Daoy (cell line): Measurements from ENCODE around the gene RFX2. TPM values are rescaled to one million over a fixed set of nuclear protein-coding genes. Genes with fewer than 3 reads are reported as not detected.
"Not testable (repeated sequence)": the region's sequence is repeated elsewhere in the genome, so short reads cannot be mapped to it uniquely, and the experiment has no call there.

ENCODE experiments used
- DNase-seq: peaks from one replicate; pipeline ENCODE4 v3.0.0-alpha.2; 2015; ENCODE audit warnings: low read depth
- total RNA-seq: library from RNA; depleted of rRNA; stranded (reverse); fragments of >200 nt; shearing (Covaris generic); gene quantifications from 2 replicates; pipeline ENCODE4 v1.2.3, GENCODE V29; 2014

RFX2 gene
- total RNA-seq, 1 experiment from 2014 or later: 11.1 TPM

DNA sequence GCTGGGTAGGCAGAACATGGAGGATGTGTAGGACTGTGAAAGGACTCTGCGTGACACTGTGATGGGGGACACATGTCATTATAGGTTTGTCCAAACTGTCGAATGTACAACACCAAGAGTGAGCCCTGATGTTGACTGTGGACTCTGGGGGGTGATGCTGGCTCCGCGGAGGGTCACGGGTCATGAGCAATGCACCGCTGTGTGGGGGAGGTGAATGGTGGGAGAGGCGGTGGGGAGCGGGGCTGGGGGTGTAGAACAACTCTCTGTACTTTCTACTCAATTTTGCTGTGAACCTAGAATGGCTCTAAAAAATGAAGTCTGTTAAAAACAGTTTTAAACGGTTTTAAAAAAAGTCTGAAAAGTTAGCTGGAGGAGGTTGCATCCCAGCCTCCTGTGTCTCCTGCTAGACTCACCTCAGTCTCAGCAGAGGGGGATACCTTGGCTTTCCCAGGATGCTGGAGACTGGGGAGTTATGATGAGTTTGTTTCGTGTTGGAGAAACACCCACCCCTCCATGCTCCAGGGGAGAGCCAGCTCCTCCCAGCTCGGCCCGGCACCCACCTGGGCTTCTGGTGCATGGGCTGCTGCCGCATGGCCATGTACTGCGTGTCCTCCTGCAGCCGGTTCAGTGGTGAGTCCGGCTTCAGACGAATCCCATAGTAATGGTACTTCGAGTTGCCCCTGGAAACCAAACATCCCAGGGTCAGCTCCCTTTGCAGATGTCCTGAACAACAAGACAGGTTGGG, 97.7 kb downstream of the RFX2 start:
- no peak for DNase-seq

DNA sequence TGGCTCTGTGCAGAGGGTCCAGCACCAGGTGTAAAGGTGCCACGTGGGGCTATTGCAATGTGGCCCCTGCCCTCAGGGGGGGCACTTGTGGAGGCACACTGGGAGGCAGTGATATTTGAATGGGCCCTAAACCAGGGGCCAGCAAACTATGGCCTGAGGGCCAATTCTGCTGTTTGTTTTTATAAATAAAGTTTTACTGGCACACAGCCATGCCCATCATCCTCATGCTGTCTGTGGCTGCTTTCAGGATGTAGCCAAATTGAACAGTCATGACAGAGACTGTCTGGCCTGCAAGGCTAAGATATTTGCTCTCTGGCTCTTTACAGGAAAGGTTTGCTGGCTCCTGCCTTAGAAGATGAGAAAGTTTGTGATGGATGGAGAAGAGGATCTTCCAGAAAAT, 98.5 kb downstream of the RFX2 start:
- DNase-seq: no peak

DNA sequence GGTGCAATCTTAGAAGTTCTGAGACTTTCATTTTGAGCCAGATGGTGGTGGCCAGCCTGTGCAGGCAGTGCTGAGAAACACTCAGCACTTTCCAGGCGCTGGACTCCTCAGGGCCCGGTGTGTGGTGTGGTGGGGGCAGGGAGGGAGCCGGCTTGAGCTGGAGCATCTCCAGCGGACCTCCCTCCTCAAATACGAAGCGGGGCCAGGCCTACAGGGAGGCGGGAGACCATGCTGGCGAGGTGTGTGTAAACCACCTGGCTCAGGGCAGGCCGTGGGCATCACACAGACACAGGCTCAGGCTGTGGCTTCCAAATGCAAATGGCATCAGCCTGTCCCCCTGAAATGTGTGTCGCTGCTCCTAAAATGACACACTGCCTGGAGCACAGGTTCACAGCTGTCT, 99.1 kb downstream of the RFX2 start:
- no peak for DNase-seq

DNA sequence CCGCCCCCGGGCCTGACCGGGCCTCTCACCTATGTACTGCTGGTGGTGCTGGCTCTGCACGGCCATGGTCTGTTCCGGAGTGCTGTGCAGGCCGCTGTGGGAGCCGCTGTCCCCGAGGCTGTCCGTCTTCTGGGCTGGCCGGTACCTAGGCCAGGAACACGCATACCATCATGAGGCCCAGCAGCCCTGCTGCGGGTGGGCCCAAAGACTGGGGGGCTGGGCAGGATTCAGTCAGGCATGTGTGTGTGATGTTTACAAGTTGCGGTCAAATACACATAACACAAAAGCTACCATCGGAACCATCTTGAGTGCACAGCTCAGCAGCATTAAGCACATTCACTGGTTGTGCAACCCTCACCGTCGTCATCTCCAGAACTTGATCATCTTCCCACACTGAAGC, 100.2 kb downstream of the RFX2 start:
- no peak for DNase-seq

DNA sequence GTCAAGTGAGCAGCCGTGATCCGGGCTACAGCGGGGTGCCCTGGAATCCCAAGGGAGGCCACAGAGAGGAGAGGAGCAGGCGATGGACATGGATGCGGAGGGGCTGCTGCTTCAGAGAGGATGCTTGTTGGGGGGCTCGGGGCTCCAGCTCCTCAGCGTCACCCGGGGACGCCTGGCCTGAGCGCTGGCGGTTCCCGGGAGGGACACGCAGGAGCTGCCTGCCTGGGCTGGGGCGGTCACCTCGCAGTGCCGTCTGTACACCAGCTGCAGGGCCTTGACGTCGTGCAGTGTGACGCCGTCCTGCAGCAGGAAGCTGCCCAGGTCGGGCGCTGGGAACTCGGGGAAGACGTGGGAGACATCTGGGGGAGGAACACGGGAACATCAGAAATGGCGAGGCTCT, 102.4 kb downstream of the RFX2 start:
- no peak for DNase-seq

DNA sequence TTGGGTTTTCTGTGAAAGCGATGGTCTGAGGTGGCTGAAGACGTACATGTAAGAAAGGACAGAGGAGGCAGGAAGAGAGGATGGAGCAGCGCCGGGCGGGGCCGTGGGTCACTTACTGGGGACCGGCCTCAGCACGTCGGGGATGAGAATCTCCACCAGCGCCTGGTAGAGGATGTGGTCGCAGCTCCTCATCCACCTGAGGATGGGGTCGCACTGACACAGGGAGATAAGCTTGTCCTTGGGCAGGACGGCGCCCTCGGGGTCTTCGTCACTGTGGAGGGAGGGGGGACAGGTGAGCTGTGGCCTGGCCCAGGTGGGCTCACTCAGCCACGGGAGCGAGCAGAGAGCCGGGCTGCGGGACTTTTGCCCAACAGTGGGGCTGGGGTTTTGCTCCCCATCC, 103.4 kb downstream of the RFX2 start:
- no peak for DNase-seq

DNA sequence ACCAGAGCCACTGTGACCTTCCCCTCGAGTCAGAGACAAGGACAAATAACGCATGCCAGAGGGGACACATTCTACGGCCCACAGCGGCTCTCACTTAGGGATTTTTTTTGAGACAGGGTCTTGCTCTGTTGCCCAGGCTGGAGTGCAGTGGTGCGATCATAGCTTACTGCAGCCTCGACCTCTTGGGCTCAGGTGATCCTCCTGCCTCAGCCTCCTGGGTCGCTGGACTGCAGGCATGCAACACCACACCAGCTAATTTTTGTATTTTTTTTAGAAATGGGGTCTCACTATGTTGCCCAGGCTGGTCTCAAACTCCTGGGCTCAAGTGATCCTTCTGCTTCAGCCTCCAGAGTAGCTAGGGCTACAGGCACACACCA, 104.2 kb downstream of the RFX2 start:
- not testable (repeated sequence) for DNase-seq

DNA sequence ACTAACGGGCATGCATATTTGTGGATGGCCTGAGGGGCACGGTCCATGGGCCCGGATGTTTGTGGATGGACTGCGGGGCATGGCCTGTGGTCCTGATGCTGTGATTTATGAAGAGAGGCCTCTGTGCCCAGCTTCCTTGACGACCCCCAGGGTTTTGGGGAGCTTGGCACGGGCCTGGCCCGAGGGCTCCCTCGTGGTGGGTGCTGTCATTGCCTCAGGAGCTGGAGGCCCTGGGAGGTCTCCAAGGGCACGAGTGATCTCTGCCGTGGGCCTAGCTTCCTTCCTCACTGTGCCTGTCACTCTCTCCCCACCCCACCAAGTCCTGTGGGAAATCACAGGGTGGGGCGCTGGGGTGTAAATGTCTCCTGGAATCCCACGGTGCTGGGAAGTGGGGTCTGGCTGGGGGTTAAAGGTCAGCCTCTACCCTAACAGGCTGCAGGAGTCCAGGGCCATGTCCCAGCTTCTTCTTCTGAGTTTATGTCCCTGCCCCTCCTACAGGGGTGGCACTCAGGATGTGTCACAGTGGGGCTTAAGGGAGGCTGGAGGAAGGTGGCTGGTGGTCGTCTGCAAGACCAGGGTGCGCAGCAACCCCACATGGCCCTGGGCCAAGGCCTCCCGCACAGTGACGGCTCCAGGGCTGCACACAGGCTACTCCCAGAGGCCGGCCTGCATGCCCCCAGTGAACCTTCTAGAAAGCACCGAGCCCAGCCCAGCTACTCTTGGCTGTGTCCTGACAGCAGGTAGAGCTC, 104.8 kb downstream of the RFX2 start:
- DNase-seq: no peak

DNA sequence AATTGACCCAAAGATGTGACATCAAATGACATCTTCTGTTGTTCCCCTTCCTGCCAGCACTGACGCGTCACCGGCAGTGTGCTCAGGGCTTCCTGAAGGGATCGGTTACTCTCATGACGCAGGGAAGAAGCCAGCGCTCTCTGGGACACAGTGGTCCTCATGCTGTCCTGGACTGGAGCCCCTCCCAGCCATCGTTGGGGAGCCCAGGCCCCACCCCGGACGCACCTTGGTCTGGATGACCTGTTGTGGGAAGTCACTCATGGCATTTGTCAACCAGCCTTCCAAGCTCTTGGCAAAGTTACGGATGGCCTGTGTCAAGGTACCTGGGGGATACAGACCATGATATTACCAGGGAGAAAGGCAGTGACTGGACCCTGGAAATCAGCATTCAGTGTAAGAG, 106.3 kb downstream of the RFX2 start:
- no peak for DNase-seq

DNA sequence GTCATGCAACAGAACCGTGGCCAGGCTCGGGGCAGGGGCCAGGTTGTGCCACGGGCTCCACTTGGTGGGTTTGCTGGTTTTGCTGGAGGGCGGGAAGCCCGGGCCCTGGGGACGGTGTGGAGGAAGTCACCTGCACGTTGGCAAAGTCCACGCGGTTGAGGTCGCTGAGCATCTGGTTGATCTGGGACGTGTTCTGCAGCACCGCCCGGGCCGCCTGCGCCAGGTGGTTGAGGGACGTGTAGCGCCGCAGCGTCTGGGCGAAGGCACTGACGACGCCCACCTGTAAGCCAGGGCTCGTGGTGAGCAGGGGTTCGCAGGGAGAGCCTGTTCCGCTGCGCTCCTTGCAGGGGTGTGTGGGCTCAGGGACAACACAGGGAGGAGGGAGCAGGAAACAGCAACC, 107.7 kb downstream of the RFX2 start:
- DNase-seq: no peak

DNA sequence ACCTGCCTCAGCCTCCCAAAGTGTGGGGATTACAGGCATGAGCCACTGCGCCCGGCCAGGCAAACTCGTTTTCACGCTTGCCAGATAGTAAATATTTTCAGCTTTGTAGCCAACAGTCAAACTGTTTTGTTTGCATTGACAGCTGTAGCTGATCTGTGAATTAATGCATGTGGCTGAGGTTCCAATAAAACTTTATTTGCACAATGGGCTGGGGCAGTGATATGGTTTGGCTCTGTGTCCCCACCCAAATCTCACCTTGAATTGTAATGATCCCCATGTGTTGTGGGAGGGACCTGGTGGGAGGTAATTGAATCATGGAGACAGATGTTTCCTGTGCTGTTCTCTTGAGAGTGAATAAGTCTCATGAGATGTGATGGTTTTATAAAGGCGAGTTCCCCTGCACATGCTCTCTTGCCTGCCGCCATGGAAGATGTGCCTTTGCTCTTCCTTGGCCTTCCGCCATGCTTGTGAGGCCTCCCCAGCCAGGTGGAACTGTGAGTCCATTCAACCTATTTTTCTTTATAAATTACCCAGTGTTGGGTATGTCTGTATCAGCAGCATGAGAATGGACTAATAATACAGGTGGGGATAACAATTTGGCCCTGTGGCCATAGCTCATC, 110.0 kb downstream of the RFX2 start:
- DNase-seq: no peak

DNA sequence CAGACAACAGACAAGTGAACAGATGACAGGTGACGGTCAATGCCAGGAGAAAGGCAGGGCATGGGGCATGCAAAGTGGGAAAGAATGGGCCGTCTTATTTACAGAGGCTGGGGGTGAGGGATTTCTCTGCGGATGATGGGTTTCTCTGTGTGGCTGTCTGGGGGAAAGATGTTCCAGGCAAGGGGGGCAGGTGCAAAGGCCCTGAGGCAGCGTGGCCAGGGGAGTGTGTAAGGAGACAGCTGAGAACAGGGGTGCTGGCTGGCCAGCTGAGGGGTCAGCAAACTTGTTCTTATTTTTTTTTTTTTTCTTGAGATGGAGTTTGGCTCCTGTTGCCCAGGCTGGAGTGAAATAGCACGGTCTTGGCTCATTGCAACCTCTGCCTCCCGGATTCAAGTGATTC, 110.6 kb downstream of the RFX2 start:
- no peak for DNase-seq

DNA sequence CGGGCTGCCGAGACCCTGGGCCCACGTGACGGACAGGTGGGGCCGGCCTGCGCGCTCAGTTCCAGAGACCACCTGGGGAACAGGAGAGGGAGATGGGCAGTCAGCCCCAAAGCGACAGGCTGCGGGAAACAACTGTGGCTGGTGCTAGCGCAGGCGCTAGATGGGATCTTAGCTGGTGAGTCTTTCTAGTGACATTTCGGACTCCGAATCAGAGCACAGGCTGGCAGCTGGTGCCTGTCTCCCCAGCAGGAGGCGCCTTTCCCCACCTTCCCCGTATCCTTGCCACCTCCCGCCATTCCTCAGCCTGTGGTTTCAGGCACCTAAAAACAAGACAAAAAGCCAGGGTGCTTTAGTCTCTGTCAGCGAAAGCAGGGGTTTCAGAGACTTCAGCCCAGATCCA, 112.9 kb downstream of the RFX2 start:
- no peak for DNase-seq

DNA sequence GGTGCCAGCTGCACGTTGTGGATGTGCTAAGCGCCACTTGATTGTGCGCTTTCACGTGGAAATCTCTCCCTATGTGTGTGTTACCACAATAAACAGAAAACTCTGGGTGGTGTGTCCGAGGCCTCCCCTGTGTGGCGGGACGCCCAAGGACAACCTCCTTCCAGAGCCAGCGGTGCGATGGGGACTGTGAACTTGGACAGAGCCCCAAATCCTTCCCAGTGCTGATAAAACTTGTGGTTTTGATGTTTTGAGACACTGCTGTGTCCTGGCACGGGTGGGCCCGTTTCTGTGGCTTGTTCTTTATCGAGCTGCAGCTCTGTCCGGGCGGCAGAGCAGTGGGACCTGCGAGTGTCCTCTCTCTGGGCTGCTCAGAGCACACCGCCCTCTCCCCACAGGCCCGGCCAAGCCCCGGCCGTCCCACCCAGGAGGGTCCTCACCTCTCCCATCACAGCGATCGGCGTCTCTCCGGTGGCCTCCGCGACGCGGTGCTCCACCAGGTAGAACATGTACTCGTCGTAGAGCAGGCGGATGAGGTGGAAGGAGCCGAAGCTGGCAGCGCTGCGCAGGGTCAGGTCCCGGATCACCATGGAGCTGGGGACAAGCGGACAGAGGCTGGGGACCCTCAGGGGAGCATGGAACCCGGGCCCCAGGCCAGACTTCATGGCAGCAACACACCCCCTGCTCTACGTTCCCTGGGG, 113.5 kb downstream of the RFX2 start:
- DNase-seq: no peak

DNA sequence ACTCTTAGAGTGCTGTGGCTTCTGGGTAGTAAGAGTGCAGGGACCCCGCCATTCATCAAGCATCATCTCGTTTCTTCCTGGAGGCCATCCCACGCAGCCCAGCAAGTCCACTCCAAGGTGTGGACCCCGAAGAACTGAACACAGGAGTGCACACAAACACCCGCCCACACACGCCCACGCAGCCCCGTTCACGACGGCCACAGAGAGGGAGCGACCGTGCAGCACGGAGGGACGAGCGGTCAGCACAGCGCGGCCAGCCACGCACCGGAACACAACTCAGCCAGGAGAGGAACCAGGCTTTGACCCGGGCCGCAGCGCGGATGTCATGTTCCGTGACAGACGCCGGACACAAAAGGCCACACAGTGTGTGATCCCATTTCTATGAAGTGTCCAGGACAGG, 114.2 kb downstream of the RFX2 start:
- DNase-seq: no peak

DNA sequence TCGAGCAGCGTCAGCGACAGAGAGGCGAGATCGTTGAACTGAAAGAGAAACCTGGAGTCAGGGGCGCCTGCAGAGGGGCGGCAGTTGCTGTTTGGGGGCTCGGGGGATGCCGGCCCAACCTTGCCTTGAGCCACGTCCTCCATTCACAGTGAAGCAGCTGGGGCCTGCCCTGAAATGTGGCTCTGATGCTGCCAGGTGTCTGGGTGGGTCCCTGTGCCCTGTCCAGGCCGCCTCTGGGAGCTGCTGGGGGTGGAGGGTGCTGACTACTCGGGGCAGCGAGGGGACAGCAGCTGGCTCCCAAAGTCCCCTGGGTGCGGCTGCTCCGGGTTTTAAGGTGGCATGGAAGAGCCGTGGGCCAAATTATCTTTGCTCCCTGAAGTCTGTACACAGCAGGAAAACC, 114.7 kb downstream of the RFX2 start:
- DNase-seq: no peak

DNA sequence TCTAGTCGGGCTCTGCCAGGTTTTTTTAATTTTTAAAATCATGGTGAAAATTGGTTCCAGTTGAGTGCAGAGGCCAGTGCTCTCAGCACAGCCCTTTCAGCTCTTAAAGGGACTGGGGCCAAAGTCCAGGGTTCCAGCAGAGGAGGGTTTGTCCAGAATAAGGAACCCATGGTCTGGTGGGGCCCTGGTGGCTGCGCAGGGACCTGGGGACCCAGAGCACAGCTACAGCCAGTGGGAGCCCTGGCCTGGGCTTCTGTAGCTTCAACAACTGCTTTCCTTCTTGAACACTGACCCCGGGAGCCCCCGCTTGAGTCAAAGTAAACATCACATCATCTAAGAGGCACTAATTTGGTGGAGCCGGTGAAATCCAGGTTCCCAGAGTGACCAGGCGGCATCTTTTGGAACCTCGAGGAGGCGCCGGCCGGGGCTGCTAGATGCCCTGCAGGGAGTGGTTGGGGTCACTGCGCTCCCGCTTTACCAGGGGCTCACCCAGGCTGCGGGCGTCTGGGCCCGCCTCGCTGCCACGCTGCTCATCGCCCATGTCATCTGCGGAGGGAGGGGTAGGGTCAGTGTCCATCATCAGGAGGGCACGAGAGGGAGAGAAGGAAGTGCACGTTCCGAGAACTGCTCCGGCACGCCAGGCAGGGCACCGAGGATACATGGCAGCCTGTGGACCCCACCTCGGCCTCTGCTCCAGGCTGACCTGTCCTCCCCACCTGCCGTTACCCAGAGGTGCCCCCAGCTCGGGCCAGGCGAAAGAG, 115.7 kb downstream of the RFX2 start:
- no peak for DNase-seq

DNA sequence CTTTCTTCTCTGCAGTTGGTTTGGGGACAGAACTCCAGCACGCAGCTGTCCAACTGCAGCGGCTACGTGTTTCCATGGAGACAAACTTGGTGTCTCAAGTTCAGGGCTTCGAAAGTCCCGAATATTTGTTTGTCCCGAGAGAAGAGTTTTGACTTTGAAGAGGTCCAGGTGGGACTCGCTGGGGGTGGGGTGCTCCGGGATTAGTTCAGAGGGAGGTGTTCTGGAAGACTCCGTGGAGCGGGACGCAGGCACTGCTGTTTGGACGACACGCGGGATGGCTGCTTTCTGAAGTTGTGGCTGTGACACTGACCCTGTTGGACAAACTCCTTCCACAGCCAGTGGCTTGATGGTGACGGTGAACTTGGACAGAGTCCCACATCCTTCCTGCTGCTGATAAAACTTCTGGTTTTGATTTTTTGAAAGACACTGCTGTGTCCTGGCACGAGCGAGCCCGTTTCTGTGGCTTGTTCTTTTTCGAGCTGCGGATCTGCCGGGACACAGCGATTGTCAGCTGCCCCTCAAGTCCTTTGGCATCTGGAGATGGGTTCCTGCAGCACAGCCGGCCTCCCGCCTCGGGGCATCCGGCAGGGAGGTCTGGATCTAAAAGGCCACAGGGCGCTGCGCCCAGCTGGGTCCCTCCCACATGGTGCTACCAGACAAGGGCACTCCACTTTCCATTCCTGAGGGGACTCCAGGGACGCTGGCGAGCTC, 116.5 kb downstream of the RFX2 start:
- no peak for DNase-seq

DNA sequence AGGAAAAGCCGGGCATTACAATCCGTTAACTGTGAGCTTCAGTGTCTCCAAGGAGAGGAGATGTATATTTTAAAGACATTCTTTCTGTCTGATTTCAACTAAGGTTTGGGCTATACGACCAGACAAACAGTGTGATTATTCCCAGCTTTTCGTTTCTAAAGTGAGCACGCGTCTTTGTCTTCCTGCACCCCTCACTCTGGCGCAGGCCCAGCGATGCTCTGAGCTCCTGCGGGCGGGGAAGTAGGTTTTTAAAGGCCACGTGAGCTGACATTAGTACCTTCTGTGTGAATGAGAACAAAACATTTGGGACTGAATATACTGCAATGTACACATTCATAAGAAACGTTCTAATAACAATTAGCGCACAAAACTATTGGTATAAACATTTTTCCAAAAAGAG, 117.1 kb downstream of the RFX2 start:
- DNase-seq: no peak

DNA sequence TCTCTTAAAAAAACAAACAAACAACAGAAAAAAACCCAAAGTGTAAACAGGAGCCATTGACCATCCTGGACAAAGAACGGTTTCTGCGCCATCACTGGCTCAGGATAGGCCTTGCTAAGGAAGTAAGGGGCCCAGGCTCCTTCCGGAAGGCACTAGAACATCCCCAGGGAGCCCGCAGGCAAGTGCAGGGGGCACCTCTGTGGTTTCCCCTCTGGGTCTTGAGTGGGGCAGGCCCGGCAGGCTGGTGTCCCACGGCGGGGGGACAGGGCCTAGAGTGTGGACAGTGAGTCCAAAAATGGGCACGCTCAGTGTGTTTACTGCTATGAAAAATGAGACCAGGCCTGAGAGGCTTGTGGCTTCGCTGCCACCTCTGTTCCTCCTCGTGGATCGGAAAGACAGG, 117.5 kb downstream of the RFX2 start:
- no peak for DNase-seq

DNA sequence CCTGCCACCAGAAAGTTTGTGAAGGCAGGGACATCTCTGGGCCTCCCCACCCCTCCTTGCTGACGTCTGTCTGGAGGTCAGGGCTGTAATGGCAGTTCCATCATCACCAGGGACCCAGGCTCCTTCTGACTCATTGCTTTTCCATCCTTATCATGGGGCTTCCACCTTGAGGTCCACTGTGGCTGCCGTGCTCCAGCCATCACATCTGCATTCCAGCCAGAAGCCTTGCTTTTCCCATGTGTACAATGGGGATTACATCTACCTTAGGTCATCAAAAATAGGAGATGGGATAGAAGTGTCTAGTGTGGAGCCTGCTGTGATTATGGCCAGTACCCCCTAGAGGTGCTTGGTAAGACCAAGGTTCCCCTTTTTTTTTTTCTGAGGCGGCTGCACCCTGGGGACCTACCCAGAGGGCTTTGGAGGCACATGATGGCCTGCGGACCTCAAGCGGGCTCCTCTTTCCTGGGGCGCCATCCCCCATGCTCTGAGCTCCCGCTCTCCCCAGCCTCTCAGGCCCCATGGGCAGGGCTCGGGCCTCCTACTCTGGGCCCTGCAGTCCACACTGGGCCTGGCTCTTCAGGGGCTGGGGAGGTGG, 119.0 kb downstream of the RFX2 start:
- no peak for DNase-seq
